ENCODE data around the gene TP73.

DNA sequence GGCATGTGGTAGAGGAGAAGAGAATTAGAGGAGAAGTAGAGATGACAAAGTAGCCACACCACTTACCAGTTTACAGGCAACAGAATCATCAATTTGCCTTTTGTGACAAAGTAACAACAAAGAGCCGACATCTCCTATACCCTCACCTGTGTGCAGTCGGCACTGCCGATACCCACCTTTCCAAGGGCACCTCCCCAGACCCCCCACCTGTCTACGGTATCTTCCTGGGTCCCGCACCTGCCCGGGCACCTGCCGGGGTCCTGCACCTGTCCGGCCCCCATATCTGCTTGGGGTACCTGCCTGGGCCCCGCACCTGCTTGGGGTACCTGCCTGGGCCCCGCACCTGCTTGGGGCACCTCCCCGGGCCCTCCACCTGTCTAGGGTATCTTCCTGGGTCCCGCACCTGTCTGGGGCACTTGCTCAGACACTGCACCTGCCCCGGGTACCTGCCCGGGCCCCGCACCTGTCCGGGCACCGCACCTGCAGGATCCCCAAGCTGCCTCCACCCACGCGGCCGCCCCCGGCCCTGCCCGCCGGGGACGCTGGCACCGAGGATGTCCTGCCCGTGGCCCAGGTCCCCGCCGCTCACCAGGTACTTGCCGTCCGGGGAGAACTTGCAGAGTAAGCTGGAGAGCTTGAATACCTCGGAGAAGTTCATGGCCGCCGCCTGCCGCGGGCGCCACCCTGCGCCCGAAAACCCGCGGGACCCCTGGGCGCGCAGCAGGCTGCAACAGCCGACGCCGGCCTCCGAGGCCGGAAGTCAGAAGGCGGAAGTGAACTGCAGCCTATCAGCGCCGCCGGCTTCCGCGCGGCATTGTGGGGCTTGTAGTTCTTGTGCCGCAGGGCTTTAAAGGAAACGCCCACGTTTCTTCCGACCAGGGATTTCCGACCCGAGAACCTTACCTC lies 2.7 kb upstream of the TP73 start, which contains the start of gene WRAP73:
- TF ChIP-seq CTCF (IDR thresholded peaks at IDR 0.05; ENCODE audit: poor library complexity, severe bottlenecking) (peak; percentile 48), MXI1 (conservative IDR thresholded peaks at IDR 0.05; ENCODE audit: poor library complexity, severe bottlenecking) (peak; percentile 82), TAF1 (IDR thresholded peaks at IDR 0.05; ENCODE audit: low read depth) (no peak), EP300 (conservative IDR thresholded peaks at IDR 0.05; ENCODE audit: poor library complexity, severe bottlenecking) (peak; percentile 11), SMC3 (conservative IDR thresholded peaks at IDR 0.05; ENCODE audit: poor library complexity) (peak; percentile 50), RAD21 (conservative IDR thresholded peaks at IDR 0.05) (peak; percentile 29)
- TF ChIP-seq, protein P1, sequence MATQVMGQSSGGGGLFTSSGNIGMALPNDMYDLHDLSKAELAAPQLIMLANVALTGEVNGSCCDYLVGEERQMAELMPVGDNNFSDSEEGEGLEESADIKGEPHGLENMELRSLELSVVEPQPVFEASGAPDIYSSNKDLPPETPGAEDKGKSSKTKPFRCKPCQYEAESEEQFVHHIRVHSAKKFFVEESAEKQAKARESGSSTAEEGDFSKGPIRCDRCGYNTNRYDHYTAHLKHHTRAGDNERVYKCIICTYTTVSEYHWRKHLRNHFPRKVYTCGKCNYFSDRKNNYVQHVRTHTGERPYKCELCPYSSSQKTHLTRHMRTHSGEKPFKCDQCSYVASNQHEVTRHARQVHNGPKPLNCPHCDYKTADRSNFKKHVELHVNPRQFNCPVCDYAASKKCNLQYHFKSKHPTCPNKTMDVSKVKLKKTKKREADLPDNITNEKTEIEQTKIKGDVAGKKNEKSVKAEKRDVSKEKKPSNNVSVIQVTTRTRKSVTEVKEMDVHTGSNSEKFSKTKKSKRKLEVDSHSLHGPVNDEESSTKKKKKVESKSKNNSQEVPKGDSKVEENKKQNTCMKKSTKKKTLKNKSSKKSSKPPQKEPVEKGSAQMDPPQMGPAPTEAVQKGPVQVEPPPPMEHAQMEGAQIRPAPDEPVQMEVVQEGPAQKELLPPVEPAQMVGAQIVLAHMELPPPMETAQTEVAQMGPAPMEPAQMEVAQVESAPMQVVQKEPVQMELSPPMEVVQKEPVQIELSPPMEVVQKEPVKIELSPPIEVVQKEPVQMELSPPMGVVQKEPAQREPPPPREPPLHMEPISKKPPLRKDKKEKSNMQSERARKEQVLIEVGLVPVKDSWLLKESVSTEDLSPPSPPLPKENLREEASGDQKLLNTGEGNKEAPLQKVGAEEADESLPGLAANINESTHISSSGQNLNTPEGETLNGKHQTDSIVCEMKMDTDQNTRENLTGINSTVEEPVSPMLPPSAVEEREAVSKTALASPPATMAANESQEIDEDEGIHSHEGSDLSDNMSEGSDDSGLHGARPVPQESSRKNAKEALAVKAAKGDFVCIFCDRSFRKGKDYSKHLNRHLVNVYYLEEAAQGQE (IDR thresholded peaks at IDR 0.05; ENCODE audit: borderline replicate concordance) = no peak

Measured in neural cell (in vitro differentiated cells).